ENCODE data around the gene CCZ1B.
"Not testable (repeated sequence)": the region's sequence is repeated elsewhere in the genome, so short reads cannot be mapped to it uniquely, and the experiment has no call there.

- TF ChIP-seq POLR2A, EP300, POLR2AphosphoS5 (IDR thresholded peaks at IDR 0.05): not testable (repeated sequence)
- TF ChIP-seq, protein P1, sequence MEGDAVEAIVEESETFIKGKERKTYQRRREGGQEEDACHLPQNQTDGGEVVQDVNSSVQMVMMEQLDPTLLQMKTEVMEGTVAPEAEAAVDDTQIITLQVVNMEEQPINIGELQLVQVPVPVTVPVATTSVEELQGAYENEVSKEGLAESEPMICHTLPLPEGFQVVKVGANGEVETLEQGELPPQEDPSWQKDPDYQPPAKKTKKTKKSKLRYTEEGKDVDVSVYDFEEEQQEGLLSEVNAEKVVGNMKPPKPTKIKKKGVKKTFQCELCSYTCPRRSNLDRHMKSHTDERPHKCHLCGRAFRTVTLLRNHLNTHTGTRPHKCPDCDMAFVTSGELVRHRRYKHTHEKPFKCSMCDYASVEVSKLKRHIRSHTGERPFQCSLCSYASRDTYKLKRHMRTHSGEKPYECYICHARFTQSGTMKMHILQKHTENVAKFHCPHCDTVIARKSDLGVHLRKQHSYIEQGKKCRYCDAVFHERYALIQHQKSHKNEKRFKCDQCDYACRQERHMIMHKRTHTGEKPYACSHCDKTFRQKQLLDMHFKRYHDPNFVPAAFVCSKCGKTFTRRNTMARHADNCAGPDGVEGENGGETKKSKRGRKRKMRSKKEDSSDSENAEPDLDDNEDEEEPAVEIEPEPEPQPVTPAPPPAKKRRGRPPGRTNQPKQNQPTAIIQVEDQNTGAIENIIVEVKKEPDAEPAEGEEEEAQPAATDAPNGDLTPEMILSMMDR (IDR thresholded peaks at IDR 0.05) = not testable (repeated sequence)
Observed at GRCh38 chr7:6837081-6837480, 11.0 kb upstream of the CCZ1B start.
